ENCODE measurements around the gene SMIM45.
A peak's percentile ranks its signal among the peaks of the same experiment; 100 is the strongest.

The SMIM45 gene

DNA sequence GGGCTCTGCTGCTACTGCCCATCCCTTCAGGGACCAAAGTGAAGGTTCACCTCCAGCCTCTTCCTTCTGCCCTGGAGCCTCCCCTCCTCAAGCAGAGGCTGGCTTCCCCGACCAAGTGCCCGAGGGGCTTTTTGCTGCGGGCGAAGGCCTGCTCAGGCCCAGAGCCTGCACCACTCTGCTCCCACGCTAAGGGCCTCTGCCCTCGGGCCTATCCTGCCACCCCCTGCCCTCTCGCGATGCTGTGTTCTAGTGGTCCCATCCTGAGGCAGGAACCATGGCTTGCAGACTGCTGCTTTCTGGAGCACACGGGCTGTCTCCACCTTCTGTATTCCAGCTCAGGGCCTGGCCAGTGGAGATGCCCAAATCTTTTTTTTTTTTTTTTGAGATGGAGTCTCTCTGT lies 16.4 kb upstream of the SMIM45 start:
- Histone ChIP-seq H3K18ac (ENCODE audit: insufficient read length, low read depth, low read length) (no peak overlapping the region), H2BK15ac (ENCODE audit: low read depth, low read length) (no peak overlapping the region), H3K9ac (ENCODE audit: extremely low read depth, insufficient read length, low read length) (no peak overlapping the region), H3K27ac (ENCODE audit: insufficient read length, low read depth, low read length) (no peak overlapping the region), H2AFZ (ENCODE audit: low read length) (no peak overlapping the region), H2BK120ac (ENCODE audit: low read depth, low read length, poor library complexity, severe bottlenecking) (no peak overlapping the region), H4K5ac (ENCODE audit: insufficient read length, low read depth, low read length) (no peak overlapping the region), H3K4me1 (ENCODE audit: insufficient read depth, low read length) (no peaks in the 10 kb centered on the region), H3K4me2 (ENCODE audit: insufficient read depth, insufficient read length, low read length) (no peak overlapping the region), H3K23ac (ENCODE audit: insufficient read length, low read depth, low read length) (no peak overlapping the region), H3T11ph (ENCODE audit: low read length) (no peak overlapping the region), H4K8ac (replicated peaks; ENCODE audit: insufficient read length, low read depth, low read length) (no peak overlapping the region), H3K56ac (ENCODE audit: insufficient read length, low read depth, low read length) (no peak overlapping the region), H3K79me2 (ENCODE audit: insufficient read depth, low read length) (no peaks in the 10 kb centered on the region), H2AK5ac (ENCODE audit: insufficient read length, low read length) (no peak overlapping the region), H3K27me3 (ENCODE audit: insufficient read depth, low read length) (no peaks in the 10 kb centered on the region), H2BK5ac (ENCODE audit: insufficient read length, low read length) (no peak overlapping the region), H4K91ac (ENCODE audit: insufficient read length, low read depth, low read length) (no peak overlapping the region), H3K4ac (ENCODE audit: low read depth, low read length) (no peak overlapping the region), H3K9me3 (ENCODE audit: control insufficient read depth, low read depth, low read length) (no peaks in the 10 kb centered on the region), H3K14ac (ENCODE audit: insufficient read depth, low read length) (no peak overlapping the region), H2BK20ac (ENCODE audit: low read depth, low read length, poor library complexity, severe bottlenecking) (no peak overlapping the region), H3K79me1 (ENCODE audit: insufficient read depth, low read depth, low read length, poor library complexity, severe bottlenecking) (no peaks in the 10 kb centered on the region), H2BK12ac (ENCODE audit: insufficient read length, low read depth, low read length) (no peak overlapping the region), H3K23me2 (ENCODE audit: insufficient read length, low read depth, low read length, poor library complexity, severe bottlenecking) (no peaks in the 10 kb centered on the region), H4K20me1 (ENCODE audit: control insufficient read depth, insufficient read depth, insufficient read length) (peaks cover 2% of the 10 kb centered on the region)
- DNase-seq = no peak
- H3K9me3 Mint-ChIP-seq = no peaks in the 10 kb centered on the region; a peak in 1 of 5 replicates
- no peak overlapping the region for H3K4me3 Mint-ChIP-seq
- peaks cover 6% of the 10 kb centered on the region for H3K27me3 Mint-ChIP-seq (ENCODE audit: low read depth)
- no CpG with 5 or more reads among the region's 9 CpGs for WGBS (ENCODE audit: extremely low coverage, insufficient read length, low lambda C conversion rate)
- 0 out of 7 replicates have a peak overlapping the region, but pooled peaks of 1 of the 3 experiments have one; percentile 70 for H3K27ac Mint-ChIP-seq
- H3K4me1 Mint-ChIP-seq = peaks cover 4 to 9% of the 10 kb centered on the region in 2 experiments; a peak in 2 of 4 replicates
- TF ChIP-seq, protein P1, sequence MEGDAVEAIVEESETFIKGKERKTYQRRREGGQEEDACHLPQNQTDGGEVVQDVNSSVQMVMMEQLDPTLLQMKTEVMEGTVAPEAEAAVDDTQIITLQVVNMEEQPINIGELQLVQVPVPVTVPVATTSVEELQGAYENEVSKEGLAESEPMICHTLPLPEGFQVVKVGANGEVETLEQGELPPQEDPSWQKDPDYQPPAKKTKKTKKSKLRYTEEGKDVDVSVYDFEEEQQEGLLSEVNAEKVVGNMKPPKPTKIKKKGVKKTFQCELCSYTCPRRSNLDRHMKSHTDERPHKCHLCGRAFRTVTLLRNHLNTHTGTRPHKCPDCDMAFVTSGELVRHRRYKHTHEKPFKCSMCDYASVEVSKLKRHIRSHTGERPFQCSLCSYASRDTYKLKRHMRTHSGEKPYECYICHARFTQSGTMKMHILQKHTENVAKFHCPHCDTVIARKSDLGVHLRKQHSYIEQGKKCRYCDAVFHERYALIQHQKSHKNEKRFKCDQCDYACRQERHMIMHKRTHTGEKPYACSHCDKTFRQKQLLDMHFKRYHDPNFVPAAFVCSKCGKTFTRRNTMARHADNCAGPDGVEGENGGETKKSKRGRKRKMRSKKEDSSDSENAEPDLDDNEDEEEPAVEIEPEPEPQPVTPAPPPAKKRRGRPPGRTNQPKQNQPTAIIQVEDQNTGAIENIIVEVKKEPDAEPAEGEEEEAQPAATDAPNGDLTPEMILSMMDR (conservative IDR thresholded peaks at IDR 0.05) = no peak
- peaks cover 21 to 38% (median 36%) of the 10 kb centered on the region in 3 experiments; a peak in 6 of 7 replicates for H3K36me3 Mint-ChIP-seq (ENCODE audit: insufficient read depth in 1 of 3, low read depth in 3 of 3)
